Measurements from ENCODE around the gene FOXP2.

- TF ChIP-seq, protein P1, sequence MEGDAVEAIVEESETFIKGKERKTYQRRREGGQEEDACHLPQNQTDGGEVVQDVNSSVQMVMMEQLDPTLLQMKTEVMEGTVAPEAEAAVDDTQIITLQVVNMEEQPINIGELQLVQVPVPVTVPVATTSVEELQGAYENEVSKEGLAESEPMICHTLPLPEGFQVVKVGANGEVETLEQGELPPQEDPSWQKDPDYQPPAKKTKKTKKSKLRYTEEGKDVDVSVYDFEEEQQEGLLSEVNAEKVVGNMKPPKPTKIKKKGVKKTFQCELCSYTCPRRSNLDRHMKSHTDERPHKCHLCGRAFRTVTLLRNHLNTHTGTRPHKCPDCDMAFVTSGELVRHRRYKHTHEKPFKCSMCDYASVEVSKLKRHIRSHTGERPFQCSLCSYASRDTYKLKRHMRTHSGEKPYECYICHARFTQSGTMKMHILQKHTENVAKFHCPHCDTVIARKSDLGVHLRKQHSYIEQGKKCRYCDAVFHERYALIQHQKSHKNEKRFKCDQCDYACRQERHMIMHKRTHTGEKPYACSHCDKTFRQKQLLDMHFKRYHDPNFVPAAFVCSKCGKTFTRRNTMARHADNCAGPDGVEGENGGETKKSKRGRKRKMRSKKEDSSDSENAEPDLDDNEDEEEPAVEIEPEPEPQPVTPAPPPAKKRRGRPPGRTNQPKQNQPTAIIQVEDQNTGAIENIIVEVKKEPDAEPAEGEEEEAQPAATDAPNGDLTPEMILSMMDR (IDR thresholded peaks at IDR 0.05), result no peak
- TF ChIP-seq POLR2A (IDR thresholded peaks at IDR 0.05), result no peak
These were observed 242.7 kb downstream of the FOXP2 start for GRCh38 chr7:114657279-114657678.

All from ovary (tissue), 3 donors.